Endothelial cell of umbilical vein (primary cell): ENCODE data around the gene FAM53B. TPM values are rescaled to one million over a fixed set of nuclear protein-coding genes. Genes with fewer than 3 reads are reported as not detected.

Experiments
- BruUV-seq: library from RNA; stranded (reverse); fragments of 400-500 nt; replicated peaks from 2 replicates; lab custom pipeline; 2021; lab: Mats Ljungman, UMichigan
- CTCF ChIA-PET: fragments of 300-600, 350-600 bp; sonication (Branson Sonifier 250); formaldehyde crosslinking; loops from one replicate; lab custom pipeline; 2021; ENCODE audit warnings: antibody characterized with exemption, inconsistent platforms; lab: Charles Lee
- POLR2A ChIA-PET: fragments of 300-600, 350-600 bp; sonication (Branson Sonifier 250); formaldehyde crosslinking; loops from one replicate; lab custom pipeline; 2021; ENCODE audit warnings: antibody characterized with exemption, inconsistent platforms; lab: Charles Lee
- DNase-seq: peaks from one replicate; pipeline ENCODE4 v3.0.0-alpha.2; 2011; ENCODE audit warnings: low read depth, low spot score
- FAIRE-seq: peaks from 2 replicates; lab custom pipeline; 2011; peaks lifted over from hg19 to GRCh38; lab: Jason Lieb, UNC
- H2AFZ ChIP-seq: 2 replicates; pipeline ENCODE4 v1.6.0; 2012; ENCODE audit warnings: low read depth, low read length, control low read depth, inconsistent platforms
- H3K27ac ChIP-seq: 2 replicates; pipeline ENCODE4 v1.5.1; 2011; ENCODE audit warnings: low read depth, mild to moderate bottlenecking, control low read depth, low read length, moderate library complexity; ENCODE audit not compliant: insufficient read depth
- H3K27me3 ChIP-seq, 2 experiments: 2 replicates each; pipeline versions ENCODE4 v1.6.0 to v1.6.1; 2011; ENCODE audit warnings: low read length in 2 of 2, mixed read lengths in 1 of 2; ENCODE audit not compliant: control insufficient read depth in 2 of 2, insufficient read depth in 2 of 2
- H3K36me3 ChIP-seq, 2 experiments: 2 replicates in 1 of 2; 3 replicates in 1 of 2; pipeline ENCODE4 v1.5.1; 2011; ENCODE audit warnings: low read length in 2 of 2, mild to moderate bottlenecking in 1 of 2, moderate library complexity in 1 of 2; ENCODE audit not compliant: control insufficient read depth in 2 of 2, insufficient read depth in 2 of 2; ENCODE audit errors: extremely low read depth in 1 of 2
- H3K4me1 ChIP-seq: 3 replicates; pipeline ENCODE4 v1.5.1; 2011; ENCODE audit warnings: mild to moderate bottlenecking, low read length; ENCODE audit not compliant: control insufficient read depth, insufficient read depth; ENCODE audit errors: extremely low read depth
- H3K4me2 ChIP-seq: 2 replicates; pipeline ENCODE4 v1.6.1; 2011; ENCODE audit warnings: low read length, control low read depth, mixed read lengths; ENCODE audit not compliant: insufficient read depth
- H3K4me3 ChIP-seq, 3 experiments: fragments of 200-600 bp in 1 of 3; sonication (generic), shearing (Covaris generic) in 1 of 3; replicated peaks in 1 of 3; 2 replicates each; pipeline ENCODE4 v1.5.1; 2011 to 2016; ENCODE audit warnings: control low read depth in 3 of 3, low read length in 3 of 3, mild to moderate bottlenecking in 2 of 3, inconsistent platforms in 1 of 3, low read depth in 1 of 3, moderate library complexity in 1 of 3; ENCODE audit not compliant: insufficient read depth in 1 of 3
- H3K79me2 ChIP-seq: 2 replicates; pipeline ENCODE4 v1.6.0; 2012; ENCODE audit warnings: low read length, inconsistent platforms; ENCODE audit not compliant: control insufficient read depth, insufficient read depth
- H3K9ac ChIP-seq: replicated peaks from 2 replicates; pipeline ENCODE3; 2011; ENCODE audit warnings: low read length, control low read depth; ENCODE audit not compliant: insufficient read depth; ENCODE audit errors: extremely low read depth
- H3K9me1 ChIP-seq: replicated peaks from 3 replicates; pipeline ENCODE4 v1.6.0; 2011; ENCODE audit warnings: mild to moderate bottlenecking, low read length; ENCODE audit not compliant: control insufficient read depth, insufficient read depth; ENCODE audit errors: extremely low read depth
- H3K9me3 ChIP-seq: replicated peaks from 2 replicates; pipeline ENCODE4 v1.5.1; 2012; ENCODE audit warnings: low read length, inconsistent platforms; ENCODE audit not compliant: control insufficient read depth, insufficient read depth
- H4K20me1 ChIP-seq: replicated peaks from 2 replicates; pipeline ENCODE3; 2011; ENCODE audit warnings: mild to moderate bottlenecking, low read length; ENCODE audit not compliant: control insufficient read depth, insufficient read depth; ENCODE audit errors: extremely low read depth
- CTCF ChIP-seq, 2 donors: IDR thresholded peaks; 1 replicate in 1 of 2; 2 replicates in 1 of 2; pipeline ENCODE4 v1.5.1; 2011; ENCODE audit warnings: low read length in 2 of 2, mild to moderate bottlenecking in 2 of 2, moderate library complexity in 2 of 2, control low read depth in 1 of 2, inconsistent platforms in 1 of 2, low read depth in 1 of 2; ENCODE audit not compliant: insufficient read depth in 1 of 2; ENCODE audit errors: extremely low read depth in 1 of 2
- EZH2 ChIP-seq: IDR thresholded peaks from 2 replicates; pipeline ENCODE4 v1.6.1; 2012; ENCODE audit warnings: borderline replicate concordance, low read depth, mild to moderate bottlenecking, moderate library complexity, low read length, inconsistent platforms; ENCODE audit not compliant: severe bottlenecking
- FOS ChIP-seq: IDR thresholded peaks from 2 replicates; pipeline ENCODE4 v1.6.1; 2011; ENCODE audit warnings: mild to moderate bottlenecking, low read length, moderate library complexity, borderline replicate concordance; ENCODE audit not compliant: insufficient read depth
- JUN ChIP-seq: IDR thresholded peaks from 2 replicates; pipeline ENCODE4 v1.6.1; 2011; ENCODE audit warnings: borderline replicate concordance, low read depth; ENCODE audit not compliant: insufficient read length, insufficient read depth
- MYC ChIP-seq: IDR thresholded peaks from one replicate; pipeline ENCODE4 v1.6.1; 2011; ENCODE audit warnings: mild to moderate bottlenecking, low read depth, low read length
- POLR2AphosphoS5 ChIP-seq: IDR thresholded peaks from 2 replicates; pipeline ENCODE4 v1.6.1; 2012; ENCODE audit warnings: low read depth, mild to moderate bottlenecking, control low read depth, low read length, moderate library complexity; ENCODE audit not compliant: insufficient read depth
- dilution Hi-C: fragments of 300-500 bp; cut with MboI; formaldehyde crosslinking; loops from one replicate; pipeline ENCODE4 v1.15.0; 2019; ENCODE audit warnings: low sequenced_read_pairs; ENCODE audit not compliant: extremely low pct_ligation_motif_present
- intact Hi-C: fragments of 100-400 bp; cut with micrococcal nuclease; formaldehyde crosslinking; loops from one replicate; pipeline ENCODE4 v1.10.0; 2022
- polyA plus RNA-seq, 4 experiments: library from polyadenylated mRNA; depleted of rRNA in 3 of 4; stranded (reverse) in 3 of 4; unstranded in 1 of 4; fragments of >200 nt; gene quantifications; 2 replicates each; pipeline versions ENCODE4 v1.2.1 to v1.2.3, GENCODE V29; 2011 to 2012; ENCODE audit warnings: missing spikeins in 1 of 4
- total RNA-seq: library from RNA; stranded (reverse); gene quantifications from 2 replicates; pipeline ENCODE4 v1.2.3, GENCODE V29; 2021

Gene FAM53B
- total and polyA plus RNA-seq, 2 donors (not counting 3 experiments of a cell fraction or from before 2014, with no cell fraction given), result 8.5 to 21.1 TPM

DNA sequence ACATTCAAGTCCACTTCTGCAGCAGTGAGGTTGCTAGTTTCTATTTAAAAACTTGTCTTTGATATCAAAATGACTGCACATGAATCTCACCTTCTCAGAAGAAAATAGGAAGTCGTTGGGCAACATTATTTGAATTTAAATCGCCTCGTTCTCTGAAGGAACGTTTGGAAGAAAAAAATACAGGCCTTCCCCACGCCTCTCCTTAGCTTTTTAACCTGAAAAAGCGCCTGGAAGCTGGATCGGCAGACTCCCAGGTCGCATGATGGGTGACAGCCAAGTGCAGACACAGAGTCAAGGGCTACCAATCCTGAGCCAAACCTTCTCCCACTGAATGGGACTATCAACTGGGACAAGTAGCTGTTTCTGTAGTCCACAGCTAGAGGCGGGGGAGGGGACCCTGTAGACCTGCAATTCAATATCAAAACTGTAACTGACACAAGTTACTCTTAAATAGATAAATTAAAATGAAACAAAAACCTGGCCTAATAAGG lies 2.2 kb downstream of the FAM53B start:
- no TSS peak for BruUV-seq
- Histone ChIP-seq H3K27me3 (no peaks in the 10 kb centered on the region), H3K9me3 (no peaks in the 10 kb centered on the region), H3K36me3 (no peaks in the 10 kb centered on the region), H3K9me1 (no peaks in the 10 kb centered on the region), H2AFZ (no peak overlapping the region), H3K9ac (peak overlapping the region; percentile 72), H3K4me2 (peak overlapping the region; percentile 38), H3K79me2 (peaks cover 31% of the 10 kb centered on the region), H3K4me1 (peaks cover 39% of the 10 kb centered on the region), H4K20me1 (no peaks in the 10 kb centered on the region), H3K4me3 (no peak overlapping the region), H3K27ac (no peak overlapping the region)
- no peak for DNase-seq
- peak; percentile 47 for FAIRE-seq
- dilution Hi-C loops, result no loop called here
- TF ChIP-seq MYC, result no peak
- no peak for TF ChIP-seq JUN
- TF ChIP-seq CTCF (IDR thresholded peaks at IDR 0.05; ENCODE audit: extremely low read depth in 1 of 2, insufficient read depth in 1 of 2, low read depth in 1 of 2, low read length in 2 of 2), result no peak
- no peak for TF ChIP-seq FOS
- TF ChIP-seq POLR2AphosphoS5, result no peak
- TF ChIP-seq EZH2, result no peak
- ChIA-PET CTCF (interaction anchor here (0.6 to 4.7 kb wide), 61 partner anchors 8 to 338 kb away, joined by 3 to 226 read pairs (median 6); partner anchors contain the start of genes EEF1AKMT2 and LHPP), POLR2A (interaction anchor here (1.7 kb wide), 1 partner anchor 24 kb away, joined by 5 read pairs; no protein-coding TSS in a partner anchor)
- intact Hi-C loops, result loop anchor here (1.0 to 5.0 kb wide), 8 partner anchors 23 to 325 kb away; partner anchors contain the start of gene OAT
